Activated CD8-positive, alpha-beta T cell treated with anti-CD3 and anti-CD28 coated beads for 36 hours (primary cell): Measurements from ENCODE around the gene BZW1. TPM values are rescaled to one million over a fixed set of nuclear protein-coding genes. Genes with fewer than 3 reads are reported as not detected.

Experiments
- ATAC-seq: fragments of 200-7000 bp; cut with Tn5 transposase; one replicate; pipeline ENCODE4 v1.10.0; 2021; ENCODE audit warnings: mild to moderate bottlenecking, moderate library complexity
- CTCF ChIA-PET: fragments of 350-600 bp; sonication (Branson Sonifier 250); formaldehyde crosslinking; loops from one replicate; lab custom pipeline; 2021; ENCODE audit warnings: antibody characterized with exemption; lab: Charles Lee
- POLR2A ChIA-PET: fragments of 350-600 bp; sonication (Branson Sonifier 250); formaldehyde crosslinking; loops from one replicate; lab custom pipeline; 2021; ENCODE audit warnings: antibody characterized with exemption; lab: Charles Lee
- DNase-seq: peaks from one replicate; pipeline ENCODE4 v3.0.0-alpha.2; 2020
- H3K27ac Mint-ChIP-seq: one replicate; pipeline ENCODE4 v1.8.0; 2021; ENCODE audit warnings: mild to moderate bottlenecking, mixed read lengths
- H3K27me3 Mint-ChIP-seq: one replicate; pipeline ENCODE4 v1.8.0; 2021; ENCODE audit warnings: mixed read lengths
- H3K36me3 Mint-ChIP-seq: one replicate; pipeline ENCODE4 v1.8.0; 2021; ENCODE audit warnings: low read depth, mixed read lengths
- H3K4me1 Mint-ChIP-seq: one replicate; pipeline ENCODE4 v1.8.0; 2021; ENCODE audit warnings: low read depth, mixed read lengths
- H3K4me3 Mint-ChIP-seq: one replicate; pipeline ENCODE4 v1.8.0; 2021; ENCODE audit warnings: mild to moderate bottlenecking, moderate library complexity, mixed read lengths
- H3K9me3 Mint-ChIP-seq: one replicate; pipeline ENCODE4 v1.8.0; 2021; ENCODE audit warnings: mixed read lengths
- intact Hi-C: fragments of 100-400 bp; cut with micrococcal nuclease; formaldehyde crosslinking; loops from one replicate; pipeline ENCODE4 v1.10.0; 2022
- total RNA-seq, 2 experiments: library from RNA; stranded (reverse); gene quantifications; one replicate each; pipeline ENCODE4 v1.2.3, GENCODE V29; 2021
- TF ChIP-seq, protein P1 (sequence below): fragments of 200-600 bp; IDR thresholded peaks from one replicate; pipeline ENCODE4 v1.8.0; 2022; ENCODE audit warnings: antibody characterized with exemption, mild to moderate bottlenecking

The BZW1 gene
- total RNA-seq, 2 experiments from 2014 or later = 423 to 442 TPM

DNA sequence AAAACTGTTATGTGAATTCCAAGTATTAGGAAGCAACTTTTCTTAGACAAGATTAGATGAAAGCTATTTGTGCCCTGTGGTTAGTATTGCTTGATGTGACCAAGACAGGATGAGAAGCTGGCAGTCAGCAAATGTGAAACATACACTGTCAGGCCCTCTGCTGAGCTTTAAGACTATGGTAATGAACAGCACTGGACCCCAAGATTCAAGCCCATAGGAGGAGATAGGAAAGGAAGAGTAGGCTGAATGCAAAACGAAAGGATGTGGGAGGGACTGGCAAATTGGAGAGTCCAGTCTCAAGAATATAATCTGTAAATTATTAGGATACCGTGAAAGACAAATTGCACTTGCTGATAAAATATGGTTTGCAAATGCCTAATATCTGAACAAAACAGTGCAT, 16.4 kb downstream of the BZW1 start:
- Mint-ChIP-seq H3K36me3 (peaks cover 21% of the 10 kb centered on the region), H3K9me3 (no peaks in the 10 kb centered on the region), H3K4me3 (no peak overlapping the region), H3K27me3 (no peaks in the 10 kb centered on the region), H3K27ac (peak overlapping the region; percentile 28), H3K4me1 (peaks cover 7% of the 10 kb centered on the region)
- intact Hi-C loops = no loop called here
- POLR2A ChIA-PET = interaction anchor here (0.9 to 4.5 kb wide), 13 partner anchors 12 to 135 kb away, joined by 3 to 67 read pairs (median 5); partner anchors contain the start of genes CLK1, NIF3L1, ORC2 and PPIL3
- no peak for ATAC-seq
- TF ChIP-seq, protein P1, sequence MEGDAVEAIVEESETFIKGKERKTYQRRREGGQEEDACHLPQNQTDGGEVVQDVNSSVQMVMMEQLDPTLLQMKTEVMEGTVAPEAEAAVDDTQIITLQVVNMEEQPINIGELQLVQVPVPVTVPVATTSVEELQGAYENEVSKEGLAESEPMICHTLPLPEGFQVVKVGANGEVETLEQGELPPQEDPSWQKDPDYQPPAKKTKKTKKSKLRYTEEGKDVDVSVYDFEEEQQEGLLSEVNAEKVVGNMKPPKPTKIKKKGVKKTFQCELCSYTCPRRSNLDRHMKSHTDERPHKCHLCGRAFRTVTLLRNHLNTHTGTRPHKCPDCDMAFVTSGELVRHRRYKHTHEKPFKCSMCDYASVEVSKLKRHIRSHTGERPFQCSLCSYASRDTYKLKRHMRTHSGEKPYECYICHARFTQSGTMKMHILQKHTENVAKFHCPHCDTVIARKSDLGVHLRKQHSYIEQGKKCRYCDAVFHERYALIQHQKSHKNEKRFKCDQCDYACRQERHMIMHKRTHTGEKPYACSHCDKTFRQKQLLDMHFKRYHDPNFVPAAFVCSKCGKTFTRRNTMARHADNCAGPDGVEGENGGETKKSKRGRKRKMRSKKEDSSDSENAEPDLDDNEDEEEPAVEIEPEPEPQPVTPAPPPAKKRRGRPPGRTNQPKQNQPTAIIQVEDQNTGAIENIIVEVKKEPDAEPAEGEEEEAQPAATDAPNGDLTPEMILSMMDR = no peak
- CTCF ChIA-PET = interaction anchor here (2.1 kb wide), 1 partner anchor 13 kb away, joined by 11 read pairs; no protein-coding TSS in a partner anchor
- DNase-seq = no peak

DNA sequence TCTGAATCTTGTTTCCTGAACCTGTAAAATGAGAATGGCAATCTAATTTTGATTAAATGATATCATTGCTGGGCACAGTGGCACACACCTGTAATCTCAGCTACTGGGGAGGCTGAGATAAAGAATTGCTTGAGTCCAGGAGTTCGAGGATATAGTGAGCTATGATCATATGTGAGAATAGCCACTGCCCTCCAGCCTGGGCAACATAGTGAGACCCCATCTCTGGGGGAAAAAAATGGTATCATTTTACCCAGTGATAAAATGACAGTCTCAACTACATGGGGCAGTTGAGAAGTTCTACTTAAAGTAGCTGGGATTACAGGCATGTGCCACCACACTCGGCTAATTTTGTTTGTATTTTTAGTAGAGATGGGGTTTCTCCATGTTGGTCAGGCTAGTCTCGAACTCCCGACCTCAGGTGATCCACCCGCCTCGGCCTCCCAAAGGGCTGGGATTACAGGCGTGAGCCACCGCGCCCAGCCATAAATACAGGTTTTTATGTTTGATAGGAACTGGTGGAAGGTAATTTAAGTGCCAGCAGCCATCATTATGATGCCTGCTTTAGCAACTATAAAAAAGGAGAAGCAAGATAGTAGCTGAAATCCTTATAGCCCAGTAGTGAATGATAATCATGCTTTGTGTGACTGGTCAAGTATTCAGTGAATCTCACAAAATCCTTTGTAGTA, 17.0 kb downstream of the BZW1 start:
- H3K27ac Mint-ChIP-seq = no peak overlapping the region
- no peak for DNase-seq

DNA sequence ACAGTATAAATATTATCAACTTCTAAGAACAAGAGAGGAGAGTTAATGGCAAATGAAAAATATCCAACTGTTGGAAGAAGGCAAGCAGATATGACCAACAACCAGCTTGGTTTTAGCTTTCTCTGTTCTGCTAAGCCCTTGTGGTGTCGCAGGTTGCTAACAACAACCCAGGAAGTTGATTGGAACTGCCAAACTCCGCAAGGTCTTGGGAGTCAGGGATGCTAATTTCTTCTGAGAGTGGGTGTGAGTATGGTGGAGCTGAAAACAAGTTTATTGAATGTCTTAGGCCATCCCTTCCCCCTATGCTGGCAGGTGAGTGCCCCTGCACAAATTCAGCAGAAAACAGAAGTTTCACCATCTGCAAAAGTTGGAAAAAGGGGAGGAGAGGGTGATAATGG, 17.5 kb downstream of the BZW1 start:
- Mint-ChIP-seq H3K4me1 (peaks cover 7% of the 10 kb centered on the region), H3K36me3 (peaks cover 21% of the 10 kb centered on the region), H3K4me3 (no peak overlapping the region), H3K27me3 (no peaks in the 10 kb centered on the region), H3K27ac (no peak overlapping the region), H3K9me3 (no peaks in the 10 kb centered on the region)
- intact Hi-C loops = no loop called here
- TF ChIP-seq, protein P1 = no peak
- DNase-seq = no peak
- CTCF ChIA-PET = no interaction called here
- no peak for ATAC-seq
- POLR2A ChIA-PET = interaction anchor here (1.2 to 4.5 kb wide), 7 partner anchors 12 to 38 kb away, joined by 5 to 67 read pairs (median 13); partner anchors contain the start of gene CLK1

More for the DNA sequence above, 17.0 kb downstream of the BZW1 start:
- intact Hi-C loops = no loop called here
- no peak for ATAC-seq
- ChIA-PET POLR2A (interaction anchor here (0.5 to 4.5 kb wide), 15 partner anchors 12 to 242 kb away, joined by 3 to 67 read pairs (median 5); partner anchors contain the start of genes CLK1, NIF3L1, ORC2 and PPIL3), CTCF (no interaction called here)
- TF ChIP-seq, protein P1 = no peak
- no peak overlapping the region for H3K4me3 Mint-ChIP-seq
- H3K27me3 Mint-ChIP-seq = no peaks in the 10 kb centered on the region
- peaks cover 21% of the 10 kb centered on the region for H3K36me3 Mint-ChIP-seq
- no peaks in the 10 kb centered on the region for H3K9me3 Mint-ChIP-seq
- peaks cover 7% of the 10 kb centered on the region for H3K4me1 Mint-ChIP-seq

DNA sequence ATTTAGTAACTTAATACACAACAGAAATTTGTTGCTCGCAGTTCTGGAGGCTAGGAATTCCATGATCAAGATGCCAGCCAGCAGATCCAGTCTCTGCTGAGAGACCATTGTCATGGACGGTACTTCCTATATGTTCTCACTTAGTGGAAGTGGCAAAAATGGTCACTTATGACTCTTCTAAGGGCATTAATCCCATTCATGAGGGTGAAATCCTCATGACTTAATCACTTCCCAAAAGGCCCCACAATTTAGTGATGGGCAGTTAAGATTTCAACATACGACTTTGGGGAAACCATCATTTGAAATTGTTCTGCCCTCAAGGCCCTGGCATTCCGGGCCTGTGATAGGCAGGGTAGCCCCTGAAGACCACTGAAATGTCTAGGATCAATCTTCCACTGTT, 23.0 kb downstream of the BZW1 start:
- no peaks in the 10 kb centered on the region for H3K4me1 Mint-ChIP-seq
- peaks cover 12% of the 10 kb centered on the region for H3K9me3 Mint-ChIP-seq
- no peak overlapping the region for H3K4me3 Mint-ChIP-seq
- TF ChIP-seq, protein P1 = no peak
- H3K27me3 Mint-ChIP-seq = no peaks in the 10 kb centered on the region
- peaks cover 5% of the 10 kb centered on the region for H3K36me3 Mint-ChIP-seq
- POLR2A ChIA-PET = no interaction called here
- DNase-seq = no peak
- no peak overlapping the region for H3K27ac Mint-ChIP-seq
- intact Hi-C loops = no loop called here
- ATAC-seq = no peak
- CTCF ChIA-PET = no interaction called here

DNA sequence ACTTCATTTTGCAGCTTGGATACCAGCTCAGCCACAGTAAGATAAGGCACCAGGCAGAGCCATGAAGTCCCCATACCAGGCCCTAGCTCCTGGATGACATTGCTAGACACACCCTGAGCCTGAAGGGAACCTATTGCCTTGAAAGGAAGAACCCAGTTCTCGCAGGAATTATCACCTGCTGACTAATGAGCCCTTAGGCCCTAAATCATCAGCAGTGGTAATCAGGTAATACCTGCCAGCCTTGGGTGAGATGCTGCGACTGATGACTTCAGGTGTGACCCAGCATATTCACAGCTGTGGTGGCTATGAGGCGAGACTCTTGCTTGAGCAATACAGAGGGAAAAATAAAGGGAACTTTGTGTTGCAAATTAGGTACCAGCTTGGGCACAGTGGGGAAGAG, 27.8 kb downstream of the BZW1 start:
- Mint-ChIP-seq H3K27me3 (no peaks in the 10 kb centered on the region), H3K4me3 (no peak overlapping the region), H3K9me3 (peaks cover 12% of the 10 kb centered on the region), H3K36me3 (peaks cover 5% of the 10 kb centered on the region), H3K27ac (no peak overlapping the region), H3K4me1 (no peaks in the 10 kb centered on the region)
- ChIA-PET POLR2A (interaction anchor here (0.6 to 0.9 kb wide), 3 partner anchors 13 to 23 kb away, joined by 3 to 4 read pairs (median 4); no protein-coding TSS in a partner anchor), CTCF (interaction anchor here (0.9 kb wide), 1 partner anchor 393 kb away, joined by 3 read pairs; no protein-coding TSS in a partner anchor)
- intact Hi-C loops = no loop called here
- TF ChIP-seq, protein P1 = no peak
- ATAC-seq = no peak
- DNase-seq = no peak
